Heart left ventricle (tissue), 16 donors: ENCODE measurements around the gene ADSS1. TPM values are rescaled to one million over a fixed set of nuclear protein-coding genes. Genes with fewer than 3 reads are reported as not detected.

ENCODE experiments used
- ATAC-seq, 4 donors: fragments of 200-7000 bp; cut with Tn5 transposase; one replicate each; pipeline ENCODE4 v1.9.1; 2020 to 2022; ENCODE audit warnings: moderate library complexity in 4 of 4, mild to moderate bottlenecking in 3 of 4, moderate number of reproducible peaks in 1 of 4
- DNase-seq, 5 donors: peaks; one replicate each; pipeline ENCODE4 v3.0.0-alpha.2; 2020
- H3K27ac ChIP-seq, 12 donors: fragments of 200-600 bp; sonication (generic) in 4 of 12; one replicate each; pipeline versions ENCODE4 v1.5.0 to v1.8.0; 2016 to 2022; ENCODE audit warnings: mild to moderate bottlenecking in 2 of 12
- H3K27me3 ChIP-seq, 9 donors: fragments of 200-600 bp; sonication (generic) in 2 of 9; one replicate each; pipeline versions ENCODE4 v1.5.1 to v1.8.0; 2016 to 2022; ENCODE audit warnings: mild to moderate bottlenecking in 3 of 9
- H3K36me3 ChIP-seq, 9 donors: fragments of 200-600 bp; sonication (generic) in 2 of 9; one replicate each; pipeline versions ENCODE4 v1.5.0 to v1.8.0; 2018 to 2022; ENCODE audit warnings: mild to moderate bottlenecking in 2 of 9
- H3K4me1 ChIP-seq, 12 donors: fragments of 200-600 bp; sonication (generic) in 4 of 12; one replicate each; pipeline versions ENCODE4 v1.5.0 to v1.8.0; 2016 to 2022; ENCODE audit warnings: mild to moderate bottlenecking in 3 of 12
- H3K4me3 ChIP-seq, 12 donors: fragments of 200-600 bp; sonication (generic) in 4 of 12; one replicate each; pipeline versions ENCODE4 v1.5.0 to v1.8.0; 2017 to 2022; ENCODE audit warnings: mild to moderate bottlenecking in 9 of 12, moderate library complexity in 4 of 12
- H3K9me3 ChIP-seq, 12 donors: fragments of 200-600 bp; sonication (generic) in 4 of 12; one replicate each; pipeline versions ENCODE4 v1.5.0 to v1.8.0; 2016 to 2022; ENCODE audit warnings: mild to moderate bottlenecking in 1 of 12
- POLR2A ChIP-seq, 2 donors: fragments of 450-650 bp; IDR thresholded peaks; one replicate each; pipeline ENCODE4 v1.6.1; 2017; ENCODE audit warnings: antibody characterized with exemption in 2 of 2, mild to moderate bottlenecking in 2 of 2, moderate library complexity in 2 of 2
- WGBS, 4 donors: extraction: QIAGEN DNeasy Blood & Tissue Kit in 2 of 4; methylation state at CpG; one replicate each; pipeline versions ENCODE4 v1.1.5 to v1.1.7; 2013 to 2018; 5-methylcytosine and 5-hydroxymethylcytosine counted together
- intact Hi-C, 10 donors: fragments of 100-400 bp; cut with DNase I; formaldehyde crosslinking; loops; one replicate each; pipeline versions ENCODE4 v1.11.1 to v1.14.2; 2022
- polyA plus RNA-seq, 2 donors: library from polyadenylated mRNA; stranded (reverse); fragments of 200-250 nt; gene quantifications; one replicate each; pipeline ENCODE4 v1.2.3, GENCODE V29; 2013
- total RNA-seq, 9 donors: library from RNA; depleted of rRNA in 2 of 9; stranded (reverse); fragments of >200 nt in 2 of 9; fragmentation: NEBNext Ultra II Directional in 3 of 9; extraction: Animal tissue kit (Norgen Biotek cat#: 25700) in 3 of 9; gene quantifications; one replicate each; pipeline versions ENCODE4 v1.1.0 to v1.2.4, GENCODE V29; 2016 to 2023
- TF ChIP-seq, protein P1 (sequence below), 12 donors: fragments of 200-600 bp; sonication (generic) in 4 of 12; IDR thresholded peaks; one replicate each; pipeline versions ENCODE4 v1.5.0 to v1.8.0; 2018 to 2022; ENCODE audit warnings: antibody characterized with exemption in 12 of 12, mild to moderate bottlenecking in 5 of 12
- donor health status: ischemic (EF 13 %, LVEDD 7.1; RV severe dilation, severe dysfunction).
- donor health status: healthy with polysubstance abuse.
- donor health status: DM: no; HTN: yes; CAD: no.
- donor health status: DM: no; HTN: no; CAD: no.
- donor health status: ischemic (EF 25% LVEDD 6.9; RV normal size, moderate dysfunction).
- donor health status: ischemic (EF 25% LVEDD 5.7; RV mildly dilated, moderate dysfunction).
- donor health status: healthy.
- donor health status: DM: yes; HTN: yes; CAD: no.
- donor health status: ischemic (EF 35%, LVEDD 5.7; RV mildly dilated, moderate dysfunction).
- donor health status: nonischemic (EF 11% LVEDD 7.7; RV severe dilation, severe dysfunction).
- donor health status: DM: yes; HTN: yes; CAD: no.
- donor health status: PGD.
- donor health status: ischemic (EF 29% LVEDD 5.4; RV normal size, mild dysfunction).
- donor health status: nonischemic (EF 23%, LVEDD 6.1; RV moderate dilation, normal function).

ADSS1 gene
- total and polyA plus RNA-seq, 11 donors = 64.7 to 258 (median 160) TPM

- no peak for DNase-seq
- Histone ChIP-seq H3K9me3 (peaks cover 0 to 14% (median 0%) of the 10 kb centered on the region in 12 donors), H3K36me3 (peaks cover 0 to 32% (median 25%) of the 10 kb centered on the region in 9 donors), H3K4me1 (peaks cover 0 to 12% (median 9%) of the 10 kb centered on the region in 12 donors), H3K27me3 (no peaks in the 10 kb centered on the region), H3K4me3 (no peak overlapping the region), H3K27ac (no peak overlapping the region)
- intact Hi-C loops = loop anchor here in 1 of 10 donors (10.0 kb wide), 1 partner anchor 278 kb away; no protein-coding TSS in a partner anchor
- TF ChIP-seq POLR2A (IDR thresholded peaks at IDR 0.05) = no peak
- TF ChIP-seq, protein P1, sequence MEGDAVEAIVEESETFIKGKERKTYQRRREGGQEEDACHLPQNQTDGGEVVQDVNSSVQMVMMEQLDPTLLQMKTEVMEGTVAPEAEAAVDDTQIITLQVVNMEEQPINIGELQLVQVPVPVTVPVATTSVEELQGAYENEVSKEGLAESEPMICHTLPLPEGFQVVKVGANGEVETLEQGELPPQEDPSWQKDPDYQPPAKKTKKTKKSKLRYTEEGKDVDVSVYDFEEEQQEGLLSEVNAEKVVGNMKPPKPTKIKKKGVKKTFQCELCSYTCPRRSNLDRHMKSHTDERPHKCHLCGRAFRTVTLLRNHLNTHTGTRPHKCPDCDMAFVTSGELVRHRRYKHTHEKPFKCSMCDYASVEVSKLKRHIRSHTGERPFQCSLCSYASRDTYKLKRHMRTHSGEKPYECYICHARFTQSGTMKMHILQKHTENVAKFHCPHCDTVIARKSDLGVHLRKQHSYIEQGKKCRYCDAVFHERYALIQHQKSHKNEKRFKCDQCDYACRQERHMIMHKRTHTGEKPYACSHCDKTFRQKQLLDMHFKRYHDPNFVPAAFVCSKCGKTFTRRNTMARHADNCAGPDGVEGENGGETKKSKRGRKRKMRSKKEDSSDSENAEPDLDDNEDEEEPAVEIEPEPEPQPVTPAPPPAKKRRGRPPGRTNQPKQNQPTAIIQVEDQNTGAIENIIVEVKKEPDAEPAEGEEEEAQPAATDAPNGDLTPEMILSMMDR (IDR thresholded peaks at IDR 0.05) = no peak
- no peak for ATAC-seq
- 81 to 85% (median 82%) methylated on average over 15 of the region's 15 CpGs for WGBS, 4 donors
Measured at GRCh38 chr14:104766863-104767633, 43.0 kb downstream of the ADSS1 start.

- Histone ChIP-seq H3K27ac (no peak overlapping the region), H3K4me1 (peaks cover 0 to 12% (median 9%) of the 10 kb centered on the region in 12 donors), H3K4me3 (no peak overlapping the region), H3K9me3 (peaks cover 0 to 14% (median 0%) of the 10 kb centered on the region in 12 donors), H3K36me3 (peaks cover 0 to 33% (median 29%) of the 10 kb centered on the region in 9 donors), H3K27me3 (no peaks in the 10 kb centered on the region)
- WGBS, 4 donors = 82 to 88% (median 85%) methylated on average over 5 of the region's 5 CpGs
- TF ChIP-seq, protein P1 (IDR thresholded peaks at IDR 0.05) = no peak
- no peak for TF ChIP-seq POLR2A (IDR thresholded peaks at IDR 0.05)
- DNase-seq (no peak), ATAC-seq (no peak)
- intact Hi-C loops = loop anchor here in 1 of 10 donors (10.0 kb wide), 1 partner anchor 277 kb away; no protein-coding TSS in a partner anchor
Measured at GRCh38 chr14:104767634-104767918, 43.5 kb downstream of the ADSS1 start.

DNA sequence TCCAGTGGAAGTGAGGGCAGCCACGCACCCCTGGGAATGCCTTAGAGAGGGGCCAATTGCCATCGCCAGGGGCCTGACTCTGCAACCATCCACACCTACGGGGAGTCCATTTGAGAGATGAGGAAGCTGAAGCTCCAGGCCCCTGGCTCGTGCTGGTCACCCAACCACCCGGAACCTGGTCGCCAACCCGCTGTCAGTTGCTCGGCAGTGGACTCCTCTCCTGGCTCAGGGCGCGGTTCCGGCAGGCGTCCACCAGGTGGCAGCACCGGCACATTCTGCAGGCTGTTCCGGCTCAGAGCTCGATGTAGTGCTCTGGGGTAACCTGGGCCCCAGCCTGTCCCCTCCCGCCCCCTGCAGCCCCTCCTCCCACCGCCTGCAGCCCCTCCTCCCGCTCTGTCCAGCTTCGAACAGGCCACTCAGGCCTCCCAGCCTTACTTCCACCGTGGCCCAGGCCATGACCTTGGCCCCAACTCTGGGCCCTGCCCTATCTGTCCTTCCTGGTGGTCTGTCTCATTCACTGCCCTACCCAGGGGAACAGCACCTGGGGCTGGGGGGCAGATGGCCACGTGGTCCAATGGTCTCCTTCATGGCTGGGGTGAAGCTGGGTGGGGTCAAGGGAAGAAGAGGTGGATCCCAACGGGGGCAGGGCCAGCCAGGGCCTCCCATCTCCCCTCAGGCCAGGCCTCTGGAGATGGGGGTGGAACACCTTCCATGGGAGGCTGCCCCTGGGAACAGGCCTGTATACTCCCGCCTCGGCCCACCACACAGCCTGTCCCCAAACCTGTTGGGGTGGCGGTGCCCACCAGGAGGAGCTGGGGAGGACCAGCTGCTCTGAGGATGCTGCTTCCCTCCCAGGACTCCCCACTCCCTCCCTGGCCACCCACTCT lies 44.7 kb downstream of the ADSS1 start:
- DNase-seq (peak; percentile 86 to 95 (median 89)), ATAC-seq (peak; percentile 85 to 92 (median 89))
- H3K36me3 ChIP-seq = peaks cover 0 to 44% (median 39%) of the 10 kb centered on the region in 9 donors
- intact Hi-C loops = loop anchor here in 8 of 10 donors (1.0 to 10.0 kb wide), 4 partner anchors 56 to 276 kb away; no protein-coding TSS in a partner anchor
- H3K27me3 ChIP-seq = no peaks in the 10 kb centered on the region
- H3K27ac ChIP-seq = peak overlapping the region in 6 of 12 donors; percentile 10 to 51 (median 29)
- H3K4me3 ChIP-seq = no peak overlapping the region
- TF ChIP-seq POLR2A (IDR thresholded peaks at IDR 0.05) = no peak
- TF ChIP-seq, protein P1 (IDR thresholded peaks at IDR 0.05) = peak; percentile 92 to 98 (median 94)
- WGBS, 4 donors = 8 to 18% (median 15%) methylated on average over 18 to 25 of the region's 25 CpGs
- H3K4me1 ChIP-seq = peaks cover 0 to 12% (median 9%) of the 10 kb centered on the region in 12 donors
- H3K9me3 ChIP-seq = peaks cover 0 to 14% (median 0%) of the 10 kb centered on the region in 12 donors
